COLO668 (cell line): ENCODE data around the gene ELP2.

Experiments
- DNase-seq: peaks from one replicate; lab custom pipeline; 2025; ENCODE audit not compliant: unreplicated experiment; lab: John Stamatoyannopoulos, UW

ELP2 gene

GRCh38 chr18:36212301-36213171 is 82.8 kb downstream of the ELP2 start:
- no peak for DNase-seq

GRCh38 chr18:36214811-36215210 is 85.1 kb downstream of the ELP2 start:
- no peak for DNase-seq

GRCh38 chr18:36215577-36215976 is 85.9 kb downstream of the ELP2 start:
- no peak for DNase-seq

- no peak for DNase-seq
Observed at GRCh38 chr18:36217348-36217747, 87.6 kb downstream of the ELP2 start.

GRCh38 chr18:36229188-36229587 is 99.5 kb downstream of the ELP2 start:
- DNase-seq = no peak
